GM18867 (cell line): ENCODE results near the gene UBE3D.
"Not testable (repeated sequence)": the region's sequence is repeated elsewhere in the genome, so short reads cannot be mapped to it uniquely, and the experiment has no call there.

Experiments used
- ATAC-seq: cut with Tn5 transposase; IDR thresholded peaks from one replicate; pipeline ENCODE4 v1.9.1; 2021; ENCODE audit warnings: mild to moderate bottlenecking, moderate library complexity; ENCODE audit not compliant: unreplicated experiment

Gene UBE3D

GRCh38 chr6:82980086-82980485 is 85.6 kb downstream of the UBE3D start:
- no peak for ATAC-seq

GRCh38 chr6:82979657-82980056 is 86.0 kb downstream of the UBE3D start:
- ATAC-seq, result no peak

GRCh38 chr6:82978362-82978945 is 87.2 kb downstream of the UBE3D start:
- ATAC-seq, result no peak

- no peak for ATAC-seq
These were observed 89.5 kb downstream of the UBE3D start for GRCh38 chr6:82976179-82976578.

- ATAC-seq, result no peak
These were observed 93.7 kb downstream of the UBE3D start for GRCh38 chr6:82971877-82972460.

- no peak for ATAC-seq
These were observed 94.8 kb downstream of the UBE3D start for GRCh38 chr6:82970839-82971238.

- ATAC-seq, result no peak
These were observed 96.9 kb downstream of the UBE3D start for GRCh38 chr6:82968708-82969107.

GRCh38 chr6:82963191-82963925 is 102.3 kb downstream of the UBE3D start:
- ATAC-seq, result no peak

GRCh38 chr6:82959385-82959941 is 106.2 kb downstream of the UBE3D start:
- no peak for ATAC-seq

- no peak for ATAC-seq
These were observed 107.1 kb downstream of the UBE3D start for GRCh38 chr6:82958551-82958950.

- ATAC-seq, result no peak
These were observed 107.8 kb downstream of the UBE3D start for GRCh38 chr6:82957868-82958245.

GRCh38 chr6:82957171-82957867 is 108.3 kb downstream of the UBE3D start:
- ATAC-seq, result no peak

- ATAC-seq, result no peak
These were observed 109.8 kb downstream of the UBE3D start for GRCh38 chr6:82955841-82956240.

- peak; percentile 69 for ATAC-seq
These were observed 110.6 kb downstream of the UBE3D start for GRCh38 chr6:82954937-82955577.

- ATAC-seq, result no peak
These were observed 111.3 kb downstream of the UBE3D start for GRCh38 chr6:82954356-82954755.

- no peak for ATAC-seq
These were observed 111.8 kb downstream of the UBE3D start for GRCh38 chr6:82953871-82954270.

- no peak for ATAC-seq
These were observed 113.7 kb downstream of the UBE3D start for GRCh38 chr6:82951935-82952334.

- no peak for ATAC-seq
These were observed 114.3 kb downstream of the UBE3D start for GRCh38 chr6:82951389-82951788.

- not testable (repeated sequence) for ATAC-seq
These were observed 134.7 kb downstream of the UBE3D start for GRCh38 chr6:82930915-82931314.

- ATAC-seq, result no peak
These were observed 140.7 kb downstream of the UBE3D start for GRCh38 chr6:82924799-82925535.
